Loucy (cell line): ENCODE measurements around the gene XPO5.

Source experiments
- H2AFZ ChIP-seq: fragments of 200-600 bp; sonication (generic); 2 replicates; pipeline ENCODE4 v1.6.0; 2016; ENCODE audit warnings: antibody characterized with exemption, mild to moderate bottlenecking, low read length, moderate library complexity
- H3F3A ChIP-seq: fragments of 200-600 bp; 2 replicates; pipeline ENCODE4 v1.6.0; 2016; ENCODE audit warnings: antibody characterized with exemption, low read depth, mild to moderate bottlenecking
- H3K27me3 ChIP-seq: fragments of 200-600 bp; sonication (generic); 2 replicates; pipeline ENCODE4 v1.6.1; 2014; ENCODE audit warnings: low read length, mild to moderate bottlenecking; ENCODE audit not compliant: insufficient read depth, poor library complexity, severe bottlenecking
- H3K36me3 ChIP-seq: fragments of 200-600 bp; sonication (generic); 2 replicates; pipeline ENCODE4 v1.6.1; 2016; ENCODE audit warnings: low read length; ENCODE audit not compliant: insufficient read depth
- H3K4me1 ChIP-seq: fragments of 200-600 bp; sonication (generic); 2 replicates; pipeline ENCODE4 v1.5.1; 2014; ENCODE audit warnings: low read length, mild to moderate bottlenecking; ENCODE audit not compliant: insufficient read depth, poor library complexity, severe bottlenecking
- H3K4me2 ChIP-seq: fragments of 200-600 bp; sonication (generic); 2 replicates; pipeline ENCODE4 v1.6.0; 2014; ENCODE audit warnings: antibody characterized with exemption, low read length, low read depth, mild to moderate bottlenecking; ENCODE audit not compliant: poor library complexity, severe bottlenecking
- H3K4me3 ChIP-seq: fragments of 200-600 bp; sonication (generic); 2 replicates; pipeline ENCODE4 v1.5.1; 2014; ENCODE audit warnings: low read length, mild to moderate bottlenecking, mixed read lengths; ENCODE audit not compliant: poor library complexity, severe bottlenecking
- H3K79me2 ChIP-seq: fragments of 200-600 bp; sonication (generic); 2 replicates; pipeline ENCODE4 v1.6.1; 2014; ENCODE audit warnings: low read length; ENCODE audit not compliant: insufficient read depth
- H3K9ac ChIP-seq: fragments of 200-600 bp; sonication (generic); 2 replicates; pipeline ENCODE4 v1.6.0; 2014; ENCODE audit warnings: mild to moderate bottlenecking, low read depth, low read length, moderate library complexity; ENCODE audit not compliant: poor library complexity, severe bottlenecking
- H3K9me2 ChIP-seq: fragments of 200-600 bp; sonication (generic); replicated peaks from 2 replicates; pipeline ENCODE4 v1.6.1; 2016; ENCODE audit warnings: low read depth, low read length, mixed read lengths
- H3K9me3 ChIP-seq: fragments of 200-600 bp; sonication (generic); 2 replicates; pipeline ENCODE4 v1.6.1; 2014; ENCODE audit warnings: mild to moderate bottlenecking, antibody characterized with exemption, low read length, low read depth; ENCODE audit not compliant: insufficient read depth
- H4K20me1 ChIP-seq: fragments of 200-600 bp; sonication (generic); 2 replicates; pipeline ENCODE4 v1.6.0; 2014; ENCODE audit warnings: antibody characterized with exemption, low read length, mild to moderate bottlenecking; ENCODE audit not compliant: insufficient read depth, poor library complexity, severe bottlenecking
- CTCF ChIP-seq: fragments of 200-600 bp; sonication (generic); conservative IDR thresholded peaks from 2 replicates; pipeline ENCODE4 v1.5.1; 2014; ENCODE audit warnings: mild to moderate bottlenecking, antibody characterized with exemption, low read length
- EZH2phosphoT487 ChIP-seq: fragments of 200-600 bp; IDR thresholded peaks from 2 replicates; pipeline ENCODE4 v1.6.1; 2018; ENCODE audit warnings: antibody characterized with exemption, mild to moderate bottlenecking, moderate library complexity, borderline replicate concordance

Gene XPO5

GRCh38 chr6:43521836-43522235 is 54.0 kb downstream of the XPO5 start:
- Histone ChIP-seq H4K20me1 (peaks cover 8% of the 10 kb centered on the region), H3K79me2 (peaks cover 34% of the 10 kb centered on the region), H3K4me1 (peaks cover 15% of the 10 kb centered on the region), H3K9me2 (no peaks in the 10 kb centered on the region), H3K9me3 (no peaks in the 10 kb centered on the region), H3F3A (no peaks in the 10 kb centered on the region), H3K27me3 (no peaks in the 10 kb centered on the region), H3K36me3 (peaks cover 76% of the 10 kb centered on the region; the same call in 1 of the 2 replicates), H2AFZ (no peak overlapping the region), H3K9ac (no peak overlapping the region), H3K4me3 (no peak overlapping the region), H3K4me2 (no peak overlapping the region)
- no peak for TF ChIP-seq EZH2phosphoT487
- TF ChIP-seq CTCF, result no peak

- H3F3A ChIP-seq, result no peaks in the 10 kb centered on the region
- no peak overlapping the region for H3K4me3 ChIP-seq
- H3K9me3 ChIP-seq, result no peaks in the 10 kb centered on the region
- H3K4me1 ChIP-seq, result peaks cover 28% of the 10 kb centered on the region
- no peak overlapping the region for H3K9ac ChIP-seq
- no peaks in the 10 kb centered on the region for H3K27me3 ChIP-seq
- H3K9me2 ChIP-seq, result no peaks in the 10 kb centered on the region
- H4K20me1 ChIP-seq, result peaks cover 20% of the 10 kb centered on the region
- H3K36me3 ChIP-seq, result peaks cover 59% of the 10 kb centered on the region; the same call in 1 of the 2 replicates
- TF ChIP-seq EZH2phosphoT487, result no peak
- no peak for TF ChIP-seq CTCF
- no peak overlapping the region for H2AFZ ChIP-seq
- H3K4me2 ChIP-seq, result no peak overlapping the region
- H3K79me2 ChIP-seq, result peaks cover 51% of the 10 kb centered on the region
Measured at GRCh38 chr6:43520097-43520496, 55.7 kb downstream of the XPO5 start.

- H3K27me3 ChIP-seq, result no peaks in the 10 kb centered on the region
- no peaks in the 10 kb centered on the region for H3F3A ChIP-seq
- peaks cover 69% of the 10 kb centered on the region for H3K79me2 ChIP-seq
- H3K4me3 ChIP-seq, result peak overlapping the region; percentile 93
- H3K4me2 ChIP-seq, result peak overlapping the region; percentile 96
- peaks cover 28% of the 10 kb centered on the region for H4K20me1 ChIP-seq
- peaks cover 47% of the 10 kb centered on the region; the same call in 1 of the 2 replicates for H3K36me3 ChIP-seq
- TF ChIP-seq EZH2phosphoT487 (no peak), CTCF (no peak)
- H2AFZ ChIP-seq, result peak overlapping the region; percentile 88
- H3K9ac ChIP-seq, result peak overlapping the region; percentile 97
- no peaks in the 10 kb centered on the region for H3K9me3 ChIP-seq
- peaks cover 38% of the 10 kb centered on the region for H3K4me1 ChIP-seq
- H3K9me2 ChIP-seq, result no peaks in the 10 kb centered on the region
Measured at GRCh38 chr6:43517505-43518357, 58.1 kb downstream of the XPO5 start.
